MCF 10A (cell line): ENCODE measurements around the gene CABP7. TPM values are rescaled to one million over a fixed set of nuclear protein-coding genes. Genes with fewer than 3 reads are reported as not detected.

Experiments used
- BruUV-seq: library from RNA; stranded (reverse); fragments of 400-500 nt; replicated peaks from 2 replicates; lab custom pipeline; 2021; lab: Mats Ljungman, UMichigan
- CTCF ChIA-PET: fragments of 300-600 bp; sonication (Branson Sonifier 250); formaldehyde crosslinking; extraction: SDS; loops from one replicate; lab custom pipeline; 2021; ENCODE audit warnings: antibody characterized with exemption, inconsistent platforms; lab: Yijun Ruan, JAX
- POLR2A ChIA-PET: fragments of 300-600, 350-650 bp; sonication (Branson Sonifier 250); formaldehyde crosslinking; extraction: SDS; loops from one replicate; lab custom pipeline; 2020; ENCODE audit warnings: antibody characterized with exemption, inconsistent platforms; lab: Yijun Ruan, JAX
- DNase-seq: peaks from one replicate; pipeline ENCODE4 v3.0.0-alpha.2; 2018; ENCODE audit not compliant: unreplicated experiment
- H3K27ac Mint-ChIP-seq: one replicate; pipeline ENCODE4 v1.8.0; 2022; ENCODE audit warnings: mild to moderate bottlenecking, low read depth, mixed read lengths; ENCODE audit not compliant: unreplicated experiment
- H3K27me3 Mint-ChIP-seq: one replicate; pipeline ENCODE4 v1.8.0; 2022; ENCODE audit warnings: mixed read lengths; ENCODE audit not compliant: insufficient read depth, unreplicated experiment
- H3K36me3 Mint-ChIP-seq: one replicate; pipeline ENCODE4 v1.8.0; 2022; ENCODE audit warnings: mild to moderate bottlenecking, moderate library complexity, mixed read lengths; ENCODE audit not compliant: insufficient read depth, unreplicated experiment
- H3K4me1 Mint-ChIP-seq: one replicate; pipeline ENCODE4 v1.8.0; 2022; ENCODE audit warnings: mixed read lengths; ENCODE audit not compliant: insufficient read depth, unreplicated experiment
- H3K4me3 Mint-ChIP-seq: one replicate; pipeline ENCODE4 v1.8.0; 2022; ENCODE audit warnings: mild to moderate bottlenecking, moderate library complexity, mixed read lengths; ENCODE audit not compliant: unreplicated experiment
- H3K9me3 Mint-ChIP-seq: one replicate; pipeline ENCODE4 v1.8.0; 2022; ENCODE audit warnings: mixed read lengths; ENCODE audit not compliant: unreplicated experiment
- CTCF ChIP-seq: fragments of 200-600 bp; IDR thresholded peaks from one replicate; pipeline ENCODE4 v1.8.0; 2022; ENCODE audit warnings: antibody characterized with exemption, mild to moderate bottlenecking; ENCODE audit not compliant: unreplicated experiment
- intact Hi-C: fragments of 100-400 bp; cut with micrococcal nuclease; formaldehyde crosslinking; loops from 2 replicates; pipeline ENCODE4 v1.14.1; 2022
- total RNA-seq: library from RNA; stranded (reverse); gene quantifications from 2 replicates; pipeline ENCODE4 v1.2.3, GENCODE V29; 2022

The CABP7 gene
- total RNA-seq, 1 experiment from 2014 or later: not detected

- DNase-seq: no peak
- Mint-ChIP-seq H3K36me3 (peaks cover 9% of the 10 kb centered on the region), H3K4me1 (no peaks in the 10 kb centered on the region), H3K27me3 (no peaks in the 10 kb centered on the region), H3K27ac (no peak overlapping the region), H3K4me3 (no peak overlapping the region), H3K9me3 (no peaks in the 10 kb centered on the region)
- intact Hi-C loops: no loop called here
- CTCF ChIA-PET: no interaction called here
- POLR2A ChIA-PET: no interaction called here
- TF ChIP-seq CTCF: no peak
- no TSS peak for BruUV-seq
These were observed 15.6 kb downstream of the CABP7 start for GRCh38 chr22:29735416-29735815.

- ChIA-PET CTCF (interaction anchor here (0.6 kb wide), 1 partner anchor 587 kb away, joined by 3 read pairs; no protein-coding TSS in a partner anchor), POLR2A (interaction anchor here (0.6 kb wide), 2 partner anchors 17 to 633 kb away, joined by 3 to 4 read pairs; no protein-coding TSS in a partner anchor)
- H3K4me3 Mint-ChIP-seq: no peak overlapping the region
- H3K4me1 Mint-ChIP-seq: no peaks in the 10 kb centered on the region
- intact Hi-C loops: no loop called here
- H3K9me3 Mint-ChIP-seq: no peaks in the 10 kb centered on the region
- no peak overlapping the region for H3K27ac Mint-ChIP-seq
- H3K27me3 Mint-ChIP-seq: no peaks in the 10 kb centered on the region
- no peak for TF ChIP-seq CTCF
- DNase-seq: no peak
- peaks cover 9% of the 10 kb centered on the region for H3K36me3 Mint-ChIP-seq
- BruUV-seq: no TSS peak
These were observed 17.7 kb downstream of the CABP7 start for GRCh38 chr22:29737251-29738117.

GRCh38 chr22:29738118-29738815 is 18.5 kb downstream of the CABP7 start:
- intact Hi-C loops: no loop called here
- no peak overlapping the region for H3K27ac Mint-ChIP-seq
- CTCF ChIA-PET: interaction anchor here (0.6 kb wide), 1 partner anchor 586 kb away, joined by 3 read pairs; no protein-coding TSS in a partner anchor
- no peaks in the 10 kb centered on the region for H3K9me3 Mint-ChIP-seq
- no TSS peak for BruUV-seq
- DNase-seq: no peak
- peaks cover 9% of the 10 kb centered on the region for H3K36me3 Mint-ChIP-seq
- POLR2A ChIA-PET: interaction anchor here (1.0 to 1.6 kb wide), 2 partner anchors 9 to 20 kb away, joined by 3 to 4 read pairs; no protein-coding TSS in a partner anchor
- no peaks in the 10 kb centered on the region for H3K27me3 Mint-ChIP-seq
- TF ChIP-seq CTCF: no peak
- H3K4me1 Mint-ChIP-seq: no peaks in the 10 kb centered on the region
- no peak overlapping the region for H3K4me3 Mint-ChIP-seq
